GM20431 (cell line): ENCODE measurements around the gene CEP89.
"Not testable (repeated sequence)": the region's sequence is repeated elsewhere in the genome, so short reads cannot be mapped to it uniquely, and the experiment has no call there.

Experiments
- in situ Hi-C: fragments of 300-500 bp; cut with MseI, MboI; formaldehyde crosslinking; loops from one replicate; pipeline ENCODE4 v1.15.0; 2020; ENCODE audit warnings: low sequenced_read_pairs; ENCODE audit not compliant: unreplicated experiment

Gene CEP89

DNA sequence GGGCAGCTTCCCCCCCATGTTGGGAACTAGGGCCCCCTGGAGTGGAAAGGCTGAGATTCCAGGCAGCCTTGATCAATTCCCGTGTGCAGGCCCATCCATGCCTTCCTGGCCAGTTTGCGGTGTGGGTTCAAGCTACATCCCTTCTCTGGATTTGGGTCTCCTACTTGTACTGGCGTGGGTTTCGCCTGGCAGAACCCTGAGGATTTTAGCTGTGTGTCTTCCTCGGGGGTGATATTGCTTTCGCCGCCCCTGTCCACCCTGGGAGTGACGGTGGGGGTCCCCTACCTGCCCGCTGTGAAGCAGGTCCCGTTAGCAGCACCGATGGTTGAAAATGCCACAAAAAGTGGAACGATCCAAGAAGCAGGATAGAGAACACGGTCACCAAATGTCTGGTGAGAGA lies 113.6 kb downstream of the CEP89 start:
- in situ Hi-C loops, result no loop called here

- in situ Hi-C loops, result no loop called here
Measured at GRCh38 chr19:32857584-32857983, 114.2 kb downstream of the CEP89 start.

- in situ Hi-C loops, result not testable (repeated sequence)
Measured at GRCh38 chr19:32856818-32857217, 114.9 kb downstream of the CEP89 start.

- in situ Hi-C loops, result no loop called here
Measured at GRCh38 chr19:32852216-32852615, 119.5 kb downstream of the CEP89 start.

DNA sequence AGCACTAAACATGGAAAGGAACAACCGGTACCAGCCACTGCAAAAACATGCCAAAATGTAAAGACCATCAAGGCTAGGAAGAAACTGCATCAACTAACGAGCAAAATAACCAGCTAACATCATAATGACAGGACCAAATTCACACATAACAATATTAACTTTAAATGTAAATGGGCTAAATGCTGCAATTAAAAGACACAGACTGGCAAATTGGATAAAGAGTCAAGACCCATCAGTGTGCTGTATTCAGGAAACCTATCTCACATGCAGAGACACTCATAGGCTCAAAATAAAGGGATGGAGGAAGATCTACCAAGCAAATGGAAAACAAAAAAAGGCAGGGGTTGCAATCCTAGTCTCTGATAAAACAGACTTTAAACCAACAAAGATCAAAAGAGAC lies 123.7 kb downstream of the CEP89 start:
- in situ Hi-C loops, result not testable (repeated sequence)

- in situ Hi-C loops, result no loop called here
Measured at GRCh38 chr19:32843716-32844245, 128.0 kb downstream of the CEP89 start.

GRCh38 chr19:32842061-32842460 lies 129.7 kb downstream of the CEP89 start:
- in situ Hi-C loops, result no loop called here

GRCh38 chr19:32837531-32837930 lies 134.2 kb downstream of the CEP89 start:
- in situ Hi-C loops, result no loop called here

DNA sequence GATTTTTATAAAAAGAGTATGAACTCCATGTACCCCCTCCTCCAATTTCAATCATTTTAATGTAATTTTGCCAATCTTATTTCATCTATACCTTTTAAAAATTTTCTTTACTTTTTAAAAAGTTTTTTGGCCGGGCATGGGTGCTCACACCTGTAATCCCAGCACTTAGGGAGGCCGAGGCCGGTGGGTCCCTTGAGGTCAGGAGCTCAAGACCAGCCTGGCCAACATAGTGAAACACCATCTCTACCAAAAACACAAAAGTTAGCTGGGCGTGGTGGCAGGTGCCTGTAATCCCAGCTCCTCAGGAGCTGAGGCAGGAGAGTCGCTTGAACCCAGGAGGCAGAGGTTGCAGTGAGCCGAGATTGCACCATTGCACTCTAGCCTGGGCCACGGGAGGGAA lies 138.4 kb downstream of the CEP89 start:
- in situ Hi-C loops, result not testable (repeated sequence)

- in situ Hi-C loops, result not testable (repeated sequence)
Measured at GRCh38 chr19:32832825-32833224, 138.9 kb downstream of the CEP89 start.

DNA sequence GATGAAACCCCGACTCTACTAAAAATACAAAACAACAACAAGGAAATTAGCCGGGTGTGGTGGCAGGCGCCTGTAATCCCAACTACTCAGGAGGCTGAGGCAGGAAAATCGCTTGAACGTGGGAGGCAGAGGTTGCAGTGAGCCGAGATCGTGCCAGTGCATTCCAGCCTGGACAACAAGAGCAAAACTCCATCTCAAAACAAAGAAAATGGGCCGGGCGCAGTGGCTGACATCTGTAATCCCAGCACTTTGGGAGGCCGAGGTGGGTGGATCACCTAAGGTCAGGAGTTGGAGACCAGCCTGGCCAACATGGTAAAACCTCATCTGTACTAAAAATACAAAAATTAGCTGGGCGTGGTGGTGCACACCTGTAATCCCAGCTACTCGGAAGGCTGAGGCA lies 139.7 kb downstream of the CEP89 start:
- in situ Hi-C loops, result not testable (repeated sequence)

DNA sequence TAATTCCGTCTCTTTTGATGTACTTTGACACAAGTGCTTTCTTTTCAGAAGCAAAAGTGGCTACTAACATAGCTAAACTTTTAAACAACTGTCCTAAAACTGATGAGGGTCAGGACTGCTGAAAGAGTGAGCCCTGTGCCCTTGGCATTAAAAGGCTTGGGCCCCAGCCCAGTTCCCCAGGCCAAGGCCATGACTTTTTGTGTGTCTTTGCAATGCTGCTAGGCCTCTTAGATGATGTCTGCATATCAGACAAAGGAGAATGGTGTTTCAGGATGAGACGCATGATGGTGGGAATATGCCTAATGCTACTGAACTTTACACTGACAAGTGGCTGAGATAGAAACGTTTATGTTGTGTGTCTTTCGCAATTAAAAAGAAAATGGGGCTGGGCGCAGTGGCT lies 140.1 kb downstream of the CEP89 start:
- in situ Hi-C loops, result no loop called here

- in situ Hi-C loops, result no loop called here
Measured at GRCh38 chr19:32830231-32831014, 141.3 kb downstream of the CEP89 start.

DNA sequence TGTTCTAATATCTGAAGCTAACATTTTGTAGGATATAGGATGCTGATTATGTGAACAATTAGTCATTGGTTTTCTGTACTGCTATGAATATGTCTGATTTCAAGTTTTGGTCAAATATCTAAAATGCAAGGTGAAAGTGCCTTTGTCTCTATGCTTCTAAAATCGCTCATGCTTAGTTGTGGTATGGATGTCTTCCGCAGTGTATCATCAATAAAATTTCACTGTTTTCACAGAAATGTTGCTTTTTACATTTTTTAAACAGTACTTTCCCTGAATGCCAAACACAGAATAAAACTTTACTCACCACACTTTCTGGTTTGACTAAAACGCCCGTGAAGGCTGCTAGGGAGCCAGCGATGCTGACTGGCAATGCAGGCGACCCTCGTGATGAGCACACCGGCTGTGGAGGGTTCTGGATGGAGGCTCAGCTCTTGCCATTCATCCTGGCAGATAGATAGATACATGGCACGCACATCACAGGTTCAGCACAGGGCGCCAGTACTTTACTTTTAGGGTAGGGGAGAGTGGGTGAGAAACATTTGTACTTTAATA lies 142.3 kb downstream of the CEP89 start:
- in situ Hi-C loops, result no loop called here

- in situ Hi-C loops, result no loop called here
Measured at GRCh38 chr19:32828643-32829344, 143.0 kb downstream of the CEP89 start.

DNA sequence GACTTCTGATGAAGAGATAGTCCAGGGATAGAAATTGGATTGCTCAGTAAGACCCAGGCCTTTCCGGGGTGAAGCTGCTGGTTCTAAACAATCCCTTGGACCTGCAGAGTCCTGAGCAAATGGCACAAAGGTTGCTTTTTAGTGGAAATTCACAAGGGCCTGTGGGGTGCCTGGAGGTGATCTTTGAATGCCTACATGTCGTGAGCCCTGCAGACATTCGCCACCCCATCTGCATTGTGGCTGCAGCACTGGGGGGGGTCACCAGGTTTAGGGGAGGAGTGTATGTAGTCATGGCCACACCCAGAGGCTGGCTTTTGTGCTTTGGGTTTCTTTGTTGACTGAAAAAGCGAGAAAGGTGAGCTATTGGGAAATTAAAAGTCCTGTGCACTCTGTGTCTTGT lies 143.6 kb downstream of the CEP89 start:
- in situ Hi-C loops, result no loop called here
